NCI-H2107 treated with DMSO at 0.1 percent for 48 hours (cell line): ENCODE results near the gene PROK2.

ENCODE experiments used
- DNase-seq: peaks from one replicate; lab custom pipeline; 2025; ENCODE audit not compliant: unreplicated experiment; lab: John Stamatoyannopoulos, UW

Gene PROK2

GRCh38 chr3:71751602-71752001 is 33.3 kb downstream of the PROK2 start:
- no peak for DNase-seq

GRCh38 chr3:71744738-71745137 is 40.2 kb downstream of the PROK2 start:
- DNase-seq: no peak

GRCh38 chr3:71742621-71743020 is 42.3 kb downstream of the PROK2 start:
- no peak for DNase-seq

- DNase-seq: no peak
Observed at GRCh38 chr3:71734881-71735280, 50.1 kb downstream of the PROK2 start.

- no peak for DNase-seq
Observed at GRCh38 chr3:71733319-71733718, 51.6 kb downstream of the PROK2 start.

GRCh38 chr3:71732637-71733036 is 52.3 kb downstream of the PROK2 start:
- no peak for DNase-seq

DNA sequence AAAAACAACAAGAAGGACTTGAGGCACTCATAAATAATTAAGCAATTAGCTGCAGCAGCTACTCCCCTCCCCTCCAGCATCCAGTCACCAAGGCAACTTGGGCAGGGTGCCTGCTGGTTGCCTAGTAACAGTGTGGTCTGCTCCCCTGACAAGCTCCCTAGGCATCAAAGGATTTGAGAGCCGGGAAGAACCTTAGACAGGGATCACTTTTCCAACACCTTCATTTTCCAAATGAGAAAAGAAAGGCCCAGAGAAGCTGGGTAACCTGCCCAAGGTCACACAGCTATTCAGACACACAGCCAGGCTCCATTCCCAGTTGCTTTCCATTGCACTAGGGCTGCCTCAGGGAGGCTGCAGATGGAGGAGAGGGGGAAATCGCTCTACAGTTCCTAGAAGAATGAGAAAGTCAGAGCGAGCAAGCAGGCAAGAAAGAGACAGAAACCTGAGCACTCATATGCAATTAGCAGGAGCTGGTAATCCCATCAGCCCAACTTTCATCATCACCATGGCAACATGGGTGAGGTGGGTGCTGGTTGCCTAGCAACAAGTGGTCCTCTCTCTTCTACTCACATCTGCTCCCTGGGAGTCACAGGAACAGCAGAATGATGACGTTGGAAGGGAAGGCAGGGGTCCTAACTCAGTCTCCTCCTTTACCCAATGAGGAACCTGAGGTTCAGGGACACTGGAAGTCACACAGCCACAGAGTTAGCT is 56.2 kb downstream of the PROK2 start:
- DNase-seq: no peak

GRCh38 chr3:71726146-71726545 is 58.8 kb downstream of the PROK2 start:
- DNase-seq: no peak

DNA sequence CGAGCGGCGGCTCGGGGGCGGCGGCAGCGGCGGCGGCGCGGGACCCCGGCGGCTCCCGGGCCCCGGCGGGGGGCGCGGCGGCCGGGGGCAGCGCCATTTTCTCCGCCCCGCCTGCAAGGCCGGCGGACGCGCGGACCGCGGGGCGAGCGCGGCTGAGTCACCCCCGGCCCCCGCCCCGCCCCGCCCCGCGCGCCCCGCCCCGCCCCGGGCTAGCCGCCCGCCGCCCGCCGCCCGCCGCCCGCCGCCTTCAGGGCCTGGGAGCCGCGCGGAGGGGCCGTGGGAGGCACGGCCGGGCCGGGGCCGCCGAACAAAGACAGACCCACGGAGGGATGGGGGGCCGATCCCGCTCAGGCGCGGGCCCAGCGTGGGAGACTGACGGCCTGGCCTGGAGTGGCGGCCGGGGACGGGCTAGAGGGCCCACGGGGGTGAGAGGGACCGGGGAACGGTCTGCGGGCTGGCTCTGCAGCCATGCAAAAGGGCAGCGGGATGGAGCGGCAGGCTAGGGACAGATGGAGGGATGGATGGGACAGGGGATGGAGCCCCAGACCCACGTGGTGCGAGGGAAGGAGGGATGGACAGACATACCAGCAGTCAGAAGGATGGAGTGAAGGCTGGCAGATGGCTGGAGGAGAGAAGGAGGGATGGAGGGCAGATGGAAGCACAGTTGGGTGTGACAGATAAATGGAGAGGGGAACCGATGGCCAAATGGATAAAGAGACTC is 59.5 kb downstream of the PROK2 start, which contains the start of gene EIF4E3:
Gene EIF4E3, minus strand, starts transcription at position 132 of the 721 bp plus-strand sequence. Its CDS starts 35 bp downstream, at position 97.
- DNase-seq: no peak

DNA sequence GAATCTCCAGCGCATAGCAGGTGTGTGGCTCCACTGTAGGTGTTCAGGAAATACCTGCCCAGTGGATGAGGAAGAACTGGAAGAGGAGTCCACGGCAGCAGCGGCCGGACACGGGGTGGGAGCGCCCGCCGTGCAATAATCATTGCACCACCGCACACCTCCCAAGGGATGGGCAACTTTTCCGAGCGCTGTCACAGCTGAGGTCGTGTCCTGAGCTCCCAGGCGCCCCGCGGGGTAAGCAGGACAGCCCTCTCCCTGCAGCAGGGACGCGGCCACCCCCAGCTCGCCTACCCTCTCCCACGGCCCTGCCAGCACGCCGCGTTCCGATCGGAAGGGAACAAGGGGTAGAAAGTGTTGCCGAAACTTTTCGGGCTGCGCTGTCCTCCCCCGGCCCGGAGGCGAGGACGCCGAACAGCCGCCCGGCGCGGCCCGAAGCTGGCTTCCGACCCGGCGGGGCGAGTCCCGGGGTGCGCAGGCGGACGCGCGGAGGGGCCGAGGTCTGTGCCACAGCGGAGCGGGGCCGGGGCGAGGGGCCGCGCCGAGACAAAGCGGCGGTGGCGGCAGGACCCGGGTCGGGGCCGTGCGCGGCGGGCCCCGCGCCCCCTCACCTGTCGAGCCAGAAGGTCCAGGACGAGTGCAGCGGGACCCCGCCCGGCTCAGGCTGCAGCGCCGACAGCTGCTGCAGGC is 60.2 kb downstream of the PROK2 start:
- DNase-seq: no peak

DNA sequence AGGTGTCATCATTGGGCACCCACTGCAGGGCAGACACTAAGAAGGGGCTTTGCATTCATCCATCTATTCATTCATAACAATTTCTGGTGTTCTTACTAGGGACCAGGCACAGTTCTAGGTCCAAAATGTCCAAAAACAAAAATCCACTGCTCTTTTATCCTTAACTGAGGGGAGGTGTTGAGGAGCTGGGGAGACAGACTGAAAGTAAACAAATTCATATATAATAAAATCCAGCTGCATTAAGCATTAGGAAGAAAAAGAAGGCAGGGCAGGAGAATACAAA is 60.8 kb downstream of the PROK2 start:
- DNase-seq: no peak

DNA sequence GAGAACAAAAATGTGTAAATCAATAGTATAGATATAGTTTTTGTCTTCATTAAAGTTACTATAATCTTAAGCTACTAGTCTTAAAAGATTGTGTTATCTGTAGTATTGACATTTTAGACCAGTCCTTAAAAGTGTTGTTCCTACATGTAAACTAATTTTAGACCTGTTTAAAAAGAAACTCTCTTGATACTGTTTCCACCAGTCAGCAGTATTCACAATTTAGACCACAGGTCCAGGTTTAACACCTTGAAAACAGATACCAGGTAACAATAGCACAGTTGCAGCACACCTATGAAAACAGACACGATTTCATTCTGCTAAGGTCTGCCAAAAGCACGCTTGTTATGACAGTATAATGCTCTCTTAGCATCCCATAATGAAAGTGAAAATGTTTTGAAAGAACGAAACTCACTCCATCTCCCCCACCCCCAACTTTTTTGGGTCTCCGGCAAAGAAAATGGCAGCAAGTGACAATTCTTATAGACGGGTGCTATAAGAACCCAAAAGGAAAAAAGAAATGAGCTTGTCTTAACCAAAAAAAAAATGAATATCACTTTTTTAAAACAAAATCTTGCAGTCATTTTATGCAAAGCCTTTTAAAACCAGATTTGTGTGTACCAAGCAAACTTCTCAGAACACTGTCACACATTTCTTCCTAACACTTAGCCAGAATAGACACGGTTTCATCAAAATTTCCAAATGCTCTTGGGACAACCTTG is 61.3 kb downstream of the PROK2 start:
- DNase-seq: peak; percentile 19

DNA sequence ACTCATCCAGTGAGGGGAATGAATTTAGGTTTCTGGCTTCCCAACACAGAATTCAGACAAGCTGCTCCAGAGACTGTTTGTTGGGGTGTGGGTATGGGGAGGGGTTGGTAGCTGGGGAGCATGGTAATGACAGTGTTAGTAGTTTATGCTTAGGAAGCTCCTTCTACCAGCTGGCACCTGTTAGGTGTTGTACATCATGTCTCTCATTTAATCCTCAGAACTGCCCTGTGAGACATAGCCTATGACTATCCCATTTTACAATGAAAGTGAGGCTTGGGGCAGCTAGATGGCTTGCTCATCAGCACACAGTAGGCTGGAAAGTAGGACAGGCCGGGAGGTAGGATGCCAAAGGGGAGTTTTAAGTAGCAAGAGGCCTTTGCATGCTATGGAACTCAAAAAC is 62.3 kb downstream of the PROK2 start:
- DNase-seq: no peak
